CD4-positive, alpha-beta T cell treated with Interleukin-10 for 1 hour (primary cell): ENCODE measurements around the gene SLC1A7.

Source experiments
- DNase-seq: peaks from one replicate; pipeline ENCODE4 v3.0.0-alpha.2; 2020

SLC1A7 gene

GRCh38 chr1:53114581-53115400, 27.6 kb downstream of the SLC1A7 start:
- DNase-seq: no peak

- DNase-seq: no peak
These were observed 28.3 kb downstream of the SLC1A7 start for GRCh38 chr1:53114090-53114489.

GRCh38 chr1:53112861-53113260, 29.6 kb downstream of the SLC1A7 start:
- no peak for DNase-seq

- no peak for DNase-seq
These were observed 30.1 kb downstream of the SLC1A7 start for GRCh38 chr1:53112271-53112774.

- no peak for DNase-seq
These were observed 30.7 kb downstream of the SLC1A7 start for GRCh38 chr1:53111693-53112092.

- no peak for DNase-seq
These were observed 31.3 kb downstream of the SLC1A7 start for GRCh38 chr1:53111073-53111556.

GRCh38 chr1:53110370-53111072, 31.9 kb downstream of the SLC1A7 start:
- DNase-seq: no peak

GRCh38 chr1:53108646-53109580, 33.5 kb downstream of the SLC1A7 start:
- DNase-seq: no peak

GRCh38 chr1:53107570-53108322, 34.7 kb downstream of the SLC1A7 start:
- no peak for DNase-seq

- DNase-seq: no peak
These were observed 35.3 kb downstream of the SLC1A7 start for GRCh38 chr1:53107090-53107489.

GRCh38 chr1:53104289-53104913, 38.0 kb downstream of the SLC1A7 start:
- no peak for DNase-seq

- no peak for DNase-seq
These were observed 47.9 kb downstream of the SLC1A7 start for GRCh38 chr1:53094533-53094919.

GRCh38 chr1:53093778-53094532, 48.5 kb downstream of the SLC1A7 start:
- DNase-seq: no peak

GRCh38 chr1:53093451-53093754, 49.0 kb downstream of the SLC1A7 start:
- no peak for DNase-seq

GRCh38 chr1:53092659-53093450, 49.6 kb downstream of the SLC1A7 start:
- no peak for DNase-seq

GRCh38 chr1:53091841-53092645, 50.4 kb downstream of the SLC1A7 start:
- no peak for DNase-seq

GRCh38 chr1:53090227-53091147, 52.0 kb downstream of the SLC1A7 start:
- DNase-seq: peak; percentile 11
